H1 (cell line): ENCODE measurements around the gene CEP350. TPM values are rescaled to one million over a fixed set of nuclear protein-coding genes. Genes with fewer than 3 reads are reported as not detected.

ENCODE experiments used
- CTCF ChIA-PET: fragments of 300-600 bp; sonication (Branson Sonifier 250); formaldehyde crosslinking; loops from one replicate; lab custom pipeline; 2021; ENCODE audit not compliant: partially characterized antibody; lab: Charles Lee
- POLR2A ChIA-PET: fragments of 300-600 bp; sonication (Branson Sonifier 250); formaldehyde crosslinking; loops from one replicate; lab custom pipeline; 2021; ENCODE audit warnings: inconsistent platforms; ENCODE audit not compliant: partially characterized antibody; lab: Charles Lee
- DNase-seq, 2 experiments: peaks; one replicate each; pipeline versions ENCODE4 v3.0.0 to v3.0.0-alpha.2; 2010 to 2022; ENCODE audit warnings: low spot score in 2 of 2, low read depth in 1 of 2, mixed read lengths in 1 of 2
- FAIRE-seq: peaks from 2 replicates; lab custom pipeline; 2011; peaks lifted over from hg19 to GRCh38; lab: Jason Lieb, UNC
- H2AFZ ChIP-seq: 2 replicates; pipeline ENCODE4 v1.8.1; 2012; ENCODE audit warnings: low read length, inconsistent platforms
- H2AK5ac ChIP-seq: 2 replicates; pipeline ENCODE4 v1.6.1; 2013; ENCODE audit warnings: low read depth, low read length
- H2BK120ac ChIP-seq: replicated peaks from 2 replicates; pipeline ENCODE3; 2013; ENCODE audit warnings: low read depth, low read length, inconsistent platforms
- H2BK12ac ChIP-seq: 2 replicates; pipeline ENCODE4 v1.6.1; 2013; ENCODE audit warnings: low read depth, low read length
- H2BK15ac ChIP-seq: 2 replicates; pipeline ENCODE4 v1.6.1; 2013; ENCODE audit warnings: low read length
- H2BK20ac ChIP-seq: 2 replicates; pipeline ENCODE4 v1.6.1; 2013; ENCODE audit warnings: low read length
- H2BK5ac ChIP-seq: 2 replicates; pipeline ENCODE4 v1.6.1; 2013; ENCODE audit warnings: low read depth, low read length
- H3K14ac ChIP-seq: 2 replicates; pipeline ENCODE4 v1.6.1; 2013; ENCODE audit warnings: inconsistent platforms; ENCODE audit not compliant: insufficient read length
- H3K18ac ChIP-seq: 2 replicates; pipeline ENCODE4 v1.6.1; 2013; ENCODE audit warnings: low read length; ENCODE audit errors: extremely low read depth
- H3K23ac ChIP-seq: 2 replicates; pipeline ENCODE4 v1.6.1; 2013; ENCODE audit warnings: inconsistent platforms; ENCODE audit not compliant: insufficient read length
- H3K23me2 ChIP-seq: 2 replicates; pipeline ENCODE4 v1.6.1; 2013; ENCODE audit warnings: low read depth, low read length
- H3K27ac ChIP-seq: 2 replicates; pipeline ENCODE4 v1.6.1; 2011; ENCODE audit warnings: low read depth, low read length, inconsistent platforms
- H3K27me3 ChIP-seq, 4 experiments: replicated peaks in 1 of 4; 1 replicate in 1 of 4; 2 replicates in 3 of 4; pipeline versions ENCODE4 v1.6.1 to v1.8.1; 2011 to 2013; ENCODE audit warnings: low read length in 3 of 4, mild to moderate bottlenecking in 3 of 4, inconsistent platforms in 2 of 4, mixed read lengths in 2 of 4, moderate library complexity in 1 of 4; ENCODE audit not compliant: control insufficient read depth in 3 of 4, insufficient read depth in 3 of 4; ENCODE audit errors: extremely low read depth in 1 of 4
- H3K36me3 ChIP-seq, 4 experiments: 2 replicates each; pipeline versions ENCODE4 v1.6.1 to v1.8.1; 2011 to 2013; ENCODE audit warnings: mild to moderate bottlenecking in 4 of 4, low read length in 3 of 4, moderate library complexity in 2 of 4, control low read depth in 1 of 4, inconsistent platforms in 1 of 4; ENCODE audit not compliant: insufficient read depth in 4 of 4, control insufficient read depth in 2 of 4
- H3K4ac ChIP-seq: replicated peaks from 2 replicates; pipeline ENCODE3; 2013; ENCODE audit warnings: low read length, low read depth, mixed read lengths, inconsistent platforms; ENCODE audit not compliant: insufficient read length
- H3K4me1 ChIP-seq, 4 experiments: replicated peaks in 1 of 4; 1 replicate in 1 of 4; 2 replicates in 3 of 4; pipeline versions ENCODE4 v1.6.1 to v1.8.1; 2011 to 2013; ENCODE audit warnings: low read length in 3 of 4, inconsistent platforms in 2 of 4, mixed read lengths in 1 of 4; ENCODE audit not compliant: insufficient read depth in 4 of 4, control insufficient read depth in 3 of 4
- H3K4me2 ChIP-seq, 2 experiments: 2 replicates each; pipeline versions ENCODE4 v1.6.1 to v1.8.1; 2011 to 2013; ENCODE audit warnings: low read depth in 2 of 2, low read length in 2 of 2, control low read depth in 1 of 2, inconsistent platforms in 1 of 2, mild to moderate bottlenecking in 1 of 2; ENCODE audit not compliant: insufficient read depth in 1 of 2
- H3K4me3 ChIP-seq, 4 experiments: fragments of 200-600, 300-600 bp in 1 of 4; sonication (generic), shearing (Covaris generic), sonication (Bioruptor Twin) in 1 of 4; 2 replicates each; pipeline versions ENCODE4 v1.5.1 to v1.8.1; 2011 to 2016; ENCODE audit warnings: low read length in 4 of 4, low read depth in 3 of 4, control low read depth in 2 of 4, inconsistent platforms in 2 of 4, mild to moderate bottlenecking in 2 of 4, mixed read lengths in 1 of 4, moderate library complexity in 1 of 4; ENCODE audit not compliant: insufficient read depth in 2 of 4; ENCODE audit errors: extremely low read depth in 1 of 4
- H3K56ac ChIP-seq: replicated peaks from 2 replicates; pipeline ENCODE3; 2013; ENCODE audit warnings: low read depth, mild to moderate bottlenecking, mixed read lengths, low read length, inconsistent platforms; ENCODE audit not compliant: insufficient read length
- H3K79me1 ChIP-seq: 2 replicates; pipeline ENCODE4 v1.6.1; 2013; ENCODE audit warnings: low read depth, low read length, control low read depth
- H3K79me2 ChIP-seq, 2 experiments: 2 replicates each; pipeline versions ENCODE4 v1.6.1 to v1.8.1; 2012 to 2013; ENCODE audit warnings: low read length in 2 of 2, mild to moderate bottlenecking in 2 of 2, inconsistent platforms in 1 of 2; ENCODE audit not compliant: insufficient read depth in 2 of 2, control insufficient read depth in 1 of 2
- H3K9ac ChIP-seq, 4 experiments: replicated peaks in 1 of 4; 1 replicate in 1 of 4; 2 replicates in 3 of 4; pipeline versions ENCODE4 v1.6.1 to v1.8.1; 2011 to 2013; ENCODE audit warnings: low read depth in 3 of 4, low read length in 3 of 4, control low read depth in 2 of 4, mild to moderate bottlenecking in 2 of 4, moderate library complexity in 2 of 4, inconsistent platforms in 1 of 4; ENCODE audit errors: extremely low read depth in 1 of 4
- H3K9me3 ChIP-seq, 2 experiments: 2 replicates each; pipeline versions ENCODE4 v1.6.1 to v1.8.1; 2012 to 2013; ENCODE audit warnings: mild to moderate bottlenecking in 2 of 2, moderate library complexity in 2 of 2, control low read depth in 1 of 2, inconsistent platforms in 1 of 2, low read depth in 1 of 2, low read length in 1 of 2, mixed read lengths in 1 of 2; ENCODE audit not compliant: insufficient read depth in 2 of 2
- H4K20me1 ChIP-seq, 2 experiments: replicated peaks in 1 of 2; 2 replicates each; pipeline versions ENCODE3 to v1.8.1; 2011 to 2013; ENCODE audit warnings: inconsistent platforms in 2 of 2, low read length in 2 of 2, mild to moderate bottlenecking in 1 of 2; ENCODE audit not compliant: insufficient read depth in 2 of 2, control insufficient read depth in 1 of 2
- H4K5ac ChIP-seq: 2 replicates; pipeline ENCODE4 v1.6.1; 2013; ENCODE audit warnings: low read length, low read depth, mixed read lengths, inconsistent platforms; ENCODE audit not compliant: insufficient read length
- H4K8ac ChIP-seq: 2 replicates; pipeline ENCODE4 v1.8.0; 2013; ENCODE audit warnings: mild to moderate bottlenecking, moderate library complexity, low read length, inconsistent platforms; ENCODE audit not compliant: insufficient read depth; ENCODE audit errors: extremely low read depth
- H4K91ac ChIP-seq: replicated peaks from 2 replicates; pipeline ENCODE3; 2013; ENCODE audit warnings: low read length, mixed read lengths, inconsistent platforms; ENCODE audit not compliant: insufficient read length
- CBX5 ChIP-seq: fragments of 300-800, 300-1000 bp; sonication (generic); IDR thresholded peaks from 2 replicates; pipeline ENCODE4 v1.7.1; 2016; ENCODE audit warnings: antibody characterized with exemption, low read length, low read depth
- CREB1 ChIP-seq: IDR thresholded peaks from 2 replicates; pipeline ENCODE4 v1.6.1; 2012; ENCODE audit warnings: inconsistent platforms
- KDM5A ChIP-seq: fragments of 200-600 bp; IDR thresholded peaks from 2 replicates; pipeline ENCODE4 v1.7.1; 2012; ENCODE audit warnings: mild to moderate bottlenecking, low read length, inconsistent platforms, mixed read lengths
- SRF ChIP-seq: IDR thresholded peaks from 2 replicates; pipeline ENCODE4 v1.6.1; 2011; ENCODE audit warnings: mild to moderate bottlenecking, low read depth, low read length, moderate library complexity
- WGBS, 2 experiments: shearing (Covaris generic) in 1 of 2; methylation state at CpG; one replicate each; pipeline versions ENCODE4 v1.1.6 to v1.1.7; 2013 to 2015; ENCODE audit warnings: low lambda C conversion rate in 2 of 2, mixed read lengths in 2 of 2, inconsistent platforms in 1 of 2, low coverage in 1 of 2, missing lambda C conversion rate in 1 of 2; ENCODE audit not compliant: insufficient replicate concordance in 2 of 2, insufficient coverage in 1 of 2, insufficient read length in 1 of 2; ENCODE audit errors: extremely low coverage in 1 of 2, missing lambda C conversion rate in 1 of 2; 5-methylcytosine and 5-hydroxymethylcytosine counted together
- polyA plus RNA-seq, 7 experiments: library from polyadenylated mRNA; depleted of rRNA in 3 of 7; stranded (reverse) in 5 of 7; unstranded in 2 of 7; fragments of >200 nt in 5 of 7; fragments of 200-250 nt in 2 of 7; gene quantifications; 1 replicate in 5 of 7; 2 replicates in 1 of 7; 4 replicates in 1 of 7; pipeline versions ENCODE4 v1.2.1 to v1.2.3, GENCODE V29; 2011 to 2013; ENCODE audit warnings: missing spikeins in 2 of 7, mixed read lengths in 2 of 7
- total RNA-seq: library from RNA; stranded (reverse); fragmentation: NEBNext Ultra II Directional; extraction: Animal tissue kit (Norgen Biotek cat#: 25700); gene quantifications from 2 replicates; pipeline ENCODE4 v1.2.1, GENCODE V29; 2021
- TF ChIP-seq, protein P1 (sequence below): IDR thresholded peaks from 2 replicates; pipeline ENCODE4 v1.6.1; 2012; ENCODE audit warnings: inconsistent platforms

Gene CEP350
- total and polyA plus RNA-seq, 2 of the 8 experiments (the other 6 are each of a cell fraction or from before 2014, with no cell fraction given) = 5.6 to 39.4 TPM

GRCh38 chr1:179976970-179977651 is 22.5 kb downstream of the CEP350 start:
- H3K4me2 ChIP-seq = no peak overlapping the region; a peak in 1 of 4 replicates
- TF ChIP-seq CREB1 = no peak
- TF ChIP-seq SRF = no peak
- TF ChIP-seq, protein P1, sequence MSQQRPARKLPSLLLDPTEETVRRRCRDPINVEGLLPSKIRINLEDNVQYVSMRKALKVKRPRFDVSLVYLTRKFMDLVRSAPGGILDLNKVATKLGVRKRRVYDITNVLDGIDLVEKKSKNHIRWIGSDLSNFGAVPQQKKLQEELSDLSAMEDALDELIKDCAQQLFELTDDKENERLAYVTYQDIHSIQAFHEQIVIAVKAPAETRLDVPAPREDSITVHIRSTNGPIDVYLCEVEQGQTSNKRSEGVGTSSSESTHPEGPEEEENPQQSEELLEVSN = no peak
- no peak for TF ChIP-seq CBX5
- TF ChIP-seq KDM5A = no peak

More at GRCh38 chr1:179976970-179977651, 22.5 kb downstream of the CEP350 start:
- no peak overlapping the region for H4K8ac ChIP-seq
- H3K18ac ChIP-seq = no peak overlapping the region
- no peak overlapping the region for H3K23ac ChIP-seq
- POLR2A ChIA-PET = interaction anchor here (1.4 kb wide), 1 partner anchor 95 kb away, joined by 3 read pairs; the partner anchor contains the start of gene TOR1AIP1
- no peak overlapping the region for H3K27ac ChIP-seq
- CTCF ChIA-PET = interaction anchor here (0.9 to 2.0 kb wide), 3 partner anchors 11 to 60 kb away, joined by 3 to 5 read pairs (median 4); no protein-coding TSS in a partner anchor
- H2BK15ac ChIP-seq = no peak overlapping the region
- H2BK12ac ChIP-seq = no peak overlapping the region
- 80% methylated on average over 4 of the region's 4 CpGs; no CpG with 5 or more reads in 1 of the 2 experiments for WGBS, 2 experiments
- H4K5ac ChIP-seq = no peak overlapping the region
- H3K36me3 ChIP-seq = no peaks in the 10 kb centered on the region; a peak in 1 of 8 replicates
- no peak overlapping the region for H3K9ac ChIP-seq
- no peak overlapping the region for H2AFZ ChIP-seq
- H3K4me1 ChIP-seq = peaks cover 0 to 2% (median 0%) of the 10 kb centered on the region in 4 experiments; a peak in 1 of 7 replicates
- H4K91ac ChIP-seq = no peak overlapping the region
- H2BK20ac ChIP-seq = no peak overlapping the region
- FAIRE-seq (no peak), DNase-seq (no peak)
- peaks cover 0 to 90% of the 10 kb centered on the region in 2 experiments; a peak in 2 of 4 replicates for H3K79me2 ChIP-seq
- no peak overlapping the region for H2BK120ac ChIP-seq
- no peak overlapping the region for H2BK5ac ChIP-seq
- H3K79me1 ChIP-seq = peaks cover 2% of the 10 kb centered on the region; the same call in 1 of the 2 replicates
- H3K27me3 ChIP-seq = no peaks in the 10 kb centered on the region
- H3K4ac ChIP-seq = no peak overlapping the region
- no peaks in the 10 kb centered on the region for H3K9me3 ChIP-seq
- H3K23me2 ChIP-seq = no peaks in the 10 kb centered on the region; the same call in 1 of the 2 replicates
- H2AK5ac ChIP-seq = no peak overlapping the region
- H3K4me3 ChIP-seq = no peak overlapping the region
- H3K56ac ChIP-seq = no peak overlapping the region
- peaks cover 1 to 2% of the 10 kb centered on the region in 2 experiments for H4K20me1 ChIP-seq
- no peak overlapping the region for H3K14ac ChIP-seq
